ENCODE data around the gene CD302.
"Not testable (repeated sequence)": the region's sequence is repeated elsewhere in the genome, so short reads cannot be mapped to it uniquely, and the experiment has no call there.

CD302 gene

GRCh38 chr2:159792599-159792998, 5.4 kb downstream of the CD302 start:
- no peak for DNase-seq

GRCh38 chr2:159792036-159792435, 6.0 kb downstream of the CD302 start:
- DNase-seq: no peak

- DNase-seq: no peak
These were observed 7.7 kb downstream of the CD302 start for GRCh38 chr2:159790323-159790722.

GRCh38 chr2:159788253-159788652, 9.8 kb downstream of the CD302 start:
- no peak for DNase-seq

- DNase-seq: not testable (repeated sequence)
These were observed 10.4 kb downstream of the CD302 start for GRCh38 chr2:159787647-159788046.

- no peak for DNase-seq
These were observed 11.1 kb downstream of the CD302 start for GRCh38 chr2:159786938-159787337.

GRCh38 chr2:159785195-159785594, 12.8 kb downstream of the CD302 start:
- DNase-seq: no peak

- DNase-seq: not testable (repeated sequence)
These were observed 13.3 kb downstream of the CD302 start for GRCh38 chr2:159784744-159785143.

- DNase-seq: no peak
These were observed 14.5 kb downstream of the CD302 start for GRCh38 chr2:159783556-159783955.

GRCh38 chr2:159776321-159776720, 21.7 kb downstream of the CD302 start:
- no peak for DNase-seq

- no peak for DNase-seq
These were observed 23.0 kb downstream of the CD302 start for GRCh38 chr2:159775021-159775420.

GRCh38 chr2:159774370-159774990, 23.5 kb downstream of the CD302 start:
- DNase-seq: no peak

- no peak for DNase-seq
These were observed 24.1 kb downstream of the CD302 start for GRCh38 chr2:159773886-159774285.

GRCh38 chr2:159773426-159773825, 24.6 kb downstream of the CD302 start:
- no peak for DNase-seq

GRCh38 chr2:159769147-159769546, 28.9 kb downstream of the CD302 start:
- no peak for DNase-seq

GRCh38 chr2:159762075-159762474, 35.9 kb downstream of the CD302 start:
- no peak for DNase-seq

GRCh38 chr2:159760326-159760725, 37.7 kb downstream of the CD302 start:
- DNase-seq: no peak

GRCh38 chr2:159759577-159759976, 38.4 kb downstream of the CD302 start:
- no peak for DNase-seq

- no peak for DNase-seq
These were observed 39.3 kb downstream of the CD302 start for GRCh38 chr2:159758686-159759085.

- DNase-seq: no peak
These were observed 39.8 kb downstream of the CD302 start for GRCh38 chr2:159758239-159758638.

GRCh38 chr2:159755788-159756187, 42.2 kb downstream of the CD302 start:
- no peak for DNase-seq

GRCh38 chr2:159755014-159755413, 43.0 kb downstream of the CD302 start:
- no peak for DNase-seq

GRCh38 chr2:159753797-159754196, 44.2 kb downstream of the CD302 start:
- no peak for DNase-seq

- no peak for DNase-seq
These were observed 47.1 kb downstream of the CD302 start for GRCh38 chr2:159750873-159751272.

- DNase-seq: no peak
These were observed 49.9 kb downstream of the CD302 start for GRCh38 chr2:159748089-159748488.

Data from stimulated activated CD4-positive, alpha-beta T cell treated with anti-CD3 and anti-CD28 coated beads, Interleukin-12 subunit alpha, Interleukin-12 subunit beta, amount 100 ng/mL, for 4 hours (primary cell).